NCI-H510A (cell line): ENCODE results near the gene PRDM4.
A peak's percentile ranks its signal among the peaks of the same experiment; 100 is the strongest.
"Not testable (repeated sequence)": the region's sequence is repeated elsewhere in the genome, so short reads cannot be mapped to it uniquely, and the experiment has no call there.

Experiments
- DNase-seq: peaks from one replicate; lab custom pipeline; 2025; lab: John Stamatoyannopoulos, UW

The PRDM4 gene

GRCh38 chr12:107695772-107696171 is 65.2 kb downstream of the PRDM4 start:
- DNase-seq, result not testable (repeated sequence)

DNA sequence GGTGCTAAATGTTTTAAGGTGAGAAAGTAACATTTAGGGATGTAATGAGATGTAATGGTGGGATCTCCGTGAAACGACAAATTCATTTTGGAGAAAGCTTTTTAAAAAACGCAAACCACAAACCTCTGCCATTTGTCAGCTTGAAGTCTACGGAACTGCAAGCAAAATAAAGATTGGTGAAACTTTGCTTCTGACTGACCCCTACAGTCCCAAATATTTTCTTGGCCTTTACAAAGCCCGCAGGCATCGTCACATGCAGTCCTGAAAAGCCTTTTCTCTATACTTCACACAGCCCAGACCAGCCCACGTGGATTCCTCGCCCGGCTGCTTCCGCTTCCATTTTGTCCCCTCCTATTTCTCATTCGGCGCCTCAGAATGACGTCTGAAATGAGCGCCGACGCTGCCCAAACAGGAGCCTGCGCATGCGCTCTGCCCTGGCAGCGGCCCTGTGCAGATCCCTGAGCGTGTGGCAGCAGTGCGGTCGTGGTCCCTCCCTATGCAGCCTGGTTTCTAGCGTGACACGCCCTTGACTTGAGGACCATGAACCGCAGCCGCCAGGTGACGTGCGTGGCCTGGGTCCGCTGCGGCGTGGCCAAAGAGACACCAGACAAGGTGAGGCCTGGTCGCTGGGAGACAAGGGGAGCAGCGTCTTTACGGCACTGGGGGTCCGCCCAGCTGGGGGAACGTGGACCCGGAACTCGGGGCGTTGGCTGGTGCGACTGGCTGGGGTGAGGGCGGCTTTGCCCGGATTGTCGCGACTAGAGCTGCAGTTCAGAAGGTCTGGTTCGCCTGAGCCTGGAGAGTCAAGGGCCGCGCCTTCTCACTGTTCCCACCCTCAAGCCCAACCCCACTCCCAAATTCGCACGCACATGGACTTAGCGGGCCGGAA is 75.3 kb downstream of the PRDM4 start, which contains the start of gene PWP1:
Gene PWP1 (plus strand): TSS at position 440 of the 889 bp plus-strand sequence. CDS start 101 bp downstream, at position 541.
- DNase-seq, result peak; percentile 91

GRCh38 chr12:107684990-107685359 is 76.0 kb downstream of the PRDM4 start:
- peak; percentile 10 for DNase-seq

GRCh38 chr12:107684029-107684795 is 76.7 kb downstream of the PRDM4 start:
- no peak for DNase-seq
